ENCODE measurements around the gene C19orf85. TPM values are rescaled to one million over a fixed set of nuclear protein-coding genes. Genes with fewer than 3 reads are reported as not detected.

C19orf85 gene
- total and polyA plus RNA-seq, 11 donors = not detected

DNA sequence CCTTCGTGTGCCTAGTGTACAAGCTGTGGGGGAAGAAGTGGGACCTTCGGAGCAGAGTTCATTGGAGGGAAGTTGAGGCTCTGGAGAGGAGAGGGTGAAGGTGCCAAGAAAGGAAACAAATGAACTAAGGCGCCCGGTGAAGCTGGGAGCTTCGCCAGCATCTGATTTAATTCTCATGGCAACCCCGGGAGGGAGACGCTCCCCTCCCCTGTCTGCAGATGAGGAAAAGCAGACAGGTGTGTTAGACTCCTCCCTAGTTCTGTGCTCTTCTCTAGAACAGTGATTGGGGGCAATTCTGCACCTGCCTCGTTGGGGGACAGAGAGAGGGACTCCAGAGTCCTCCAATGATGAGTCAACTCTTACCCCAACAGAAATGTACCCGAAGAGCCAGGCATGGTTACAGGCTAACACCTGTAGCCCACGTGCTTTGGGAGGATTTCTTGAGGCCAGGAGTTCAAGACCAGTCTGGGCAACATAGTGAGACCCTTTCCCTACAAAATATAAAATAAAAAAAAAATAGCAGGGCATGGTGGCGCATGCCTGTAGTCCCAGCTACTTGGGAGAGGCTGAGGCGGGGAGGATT lies 27.9 kb upstream of the C19orf85 start:
- peak overlapping the region in 7 of 12 donors; percentile 85 to 99 (median 93) for H3K27ac ChIP-seq

DNA sequence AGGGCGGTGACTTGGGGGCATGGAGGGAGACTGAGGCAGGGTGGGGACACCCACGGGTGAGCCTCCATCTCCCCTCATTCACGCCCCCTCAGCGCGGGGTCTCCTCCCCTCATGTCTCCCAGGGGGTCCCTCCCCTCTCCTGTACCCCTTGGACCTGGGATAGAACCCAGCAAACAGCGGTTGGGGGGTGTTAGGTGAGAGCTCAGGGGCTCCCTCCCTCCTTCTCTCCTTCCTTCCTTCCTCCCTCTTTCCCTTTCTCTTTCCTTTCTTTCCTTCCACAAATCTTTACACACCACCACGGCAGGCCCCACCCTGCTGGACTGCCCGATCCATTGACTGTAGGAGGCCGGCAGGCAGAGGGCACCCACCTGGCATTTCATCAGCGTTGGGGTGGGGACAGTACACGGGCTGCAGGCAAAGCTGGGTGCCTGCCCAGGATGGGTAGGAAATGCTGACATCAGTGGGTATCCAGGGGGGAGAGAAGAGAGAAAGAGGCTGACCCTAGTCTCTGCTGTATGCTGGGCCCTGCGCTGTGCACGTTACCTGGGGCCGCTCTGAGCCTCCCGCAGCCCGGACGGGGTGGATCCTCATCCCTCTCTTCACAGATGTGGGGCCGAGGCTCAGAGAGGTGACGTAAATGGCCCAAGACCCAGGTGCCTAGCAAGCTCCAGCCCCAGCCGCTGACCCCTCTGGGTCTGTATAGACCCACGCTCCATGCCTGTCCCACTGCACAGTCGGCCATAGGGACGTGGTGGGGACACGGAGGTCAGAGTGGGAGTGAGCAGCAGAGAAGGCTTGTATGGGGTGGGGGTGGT lies 27.2 kb upstream of the C19orf85 start:
- H3K27me3 ChIP-seq = peaks cover 0 to 11% (median 0%) of the 10 kb centered on the region in 9 donors
- no peaks in the 10 kb centered on the region for H3K9me3 ChIP-seq
- TF ChIP-seq CTCF (IDR thresholded peaks at IDR 0.05) (no peak), POLR2A (IDR thresholded peaks at IDR 0.05) (no peak)
- no peak overlapping the region for H3K4me3 ChIP-seq
- ATAC-seq = no peak
- peaks cover 0 to 43% (median 26%) of the 10 kb centered on the region in 12 donors for H3K4me1 ChIP-seq
- intact Hi-C loops (cut with DNase I) = no loop called here
- peak in 2 of 5 donors; percentile 18 to 20 for DNase-seq
- H3K36me3 ChIP-seq = peaks cover 0 to 7% (median 0%) of the 10 kb centered on the region in 9 donors
- peak overlapping the region in 4 of 12 donors; percentile 19 to 99 (median 64) for H3K27ac ChIP-seq
- 75 to 80% (median 77%) methylated on average over 23 to 24 of the region's 24 CpGs for WGBS, 4 donors

More for the DNA sequence above, 27.9 kb upstream of the C19orf85 start:
- intact Hi-C loops (cut with DNase I) = no loop called here
- DNase-seq = peak in 2 of 5 donors; percentile 12 to 17
- Histone ChIP-seq H3K9me3 (no peaks in the 10 kb centered on the region), H3K36me3 (peaks cover 0 to 14% (median 0%) of the 10 kb centered on the region in 9 donors), H3K27me3 (peaks cover 0 to 11% (median 0%) of the 10 kb centered on the region in 9 donors), H3K4me3 (no peak overlapping the region), H3K4me1 (peaks cover 0 to 36% (median 21%) of the 10 kb centered on the region in 12 donors)
- TF ChIP-seq CTCF (IDR thresholded peaks at IDR 0.05) = no peak
- TF ChIP-seq POLR2A (IDR thresholded peaks at IDR 0.05) = no peak
- WGBS, 4 donors = 48 to 56% (median 52%) methylated on average over 12 of the region's 12 CpGs
- no peak for ATAC-seq

DNA sequence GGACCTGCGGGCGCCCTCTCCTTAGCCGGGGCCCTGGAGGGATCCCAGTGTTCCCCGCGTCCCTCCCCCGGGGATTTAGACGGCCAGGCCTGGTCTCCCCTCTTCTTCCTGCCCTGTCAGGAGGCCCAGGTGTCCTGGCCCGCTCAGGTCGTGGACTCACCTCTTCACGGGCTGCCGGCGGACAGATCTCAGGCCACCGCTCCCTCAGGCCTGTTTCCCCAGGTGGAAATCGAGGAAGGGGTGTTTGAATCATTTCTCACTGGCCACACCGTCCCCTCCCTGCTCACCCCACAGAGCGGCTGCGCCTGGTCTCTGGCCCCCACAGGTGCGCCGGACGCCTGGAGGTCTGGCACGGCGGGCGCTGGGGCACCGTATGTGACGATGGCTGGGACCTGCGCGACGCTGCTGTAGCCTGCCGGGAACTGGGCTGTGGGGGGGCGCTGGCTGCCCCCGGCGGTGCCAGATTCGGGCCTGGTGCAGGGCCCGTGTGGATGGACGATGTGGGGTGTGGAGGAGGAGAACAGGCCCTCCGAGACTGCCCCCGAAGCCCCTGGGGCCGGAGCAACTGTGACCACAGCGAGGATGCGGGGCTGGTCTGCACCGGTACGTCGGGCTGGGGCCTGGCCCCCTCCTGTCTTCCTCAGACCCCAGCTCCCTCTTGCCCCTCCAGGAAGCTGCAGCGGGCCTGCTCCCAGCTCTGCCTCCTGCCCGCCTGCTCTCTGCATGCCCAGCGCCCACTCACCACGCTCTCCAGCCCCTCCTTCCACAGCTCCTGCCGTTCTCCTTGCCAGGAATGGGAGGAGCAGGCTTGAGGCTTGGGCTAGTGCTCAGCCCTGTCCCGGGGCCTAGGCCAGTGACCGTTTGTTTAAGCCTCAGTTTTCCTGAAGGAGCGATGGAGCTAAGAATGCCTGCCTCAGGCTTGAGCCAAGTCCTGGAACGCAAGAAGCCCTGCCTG lies 26.2 kb upstream of the C19orf85 start:
- H3K4me1 ChIP-seq = peaks cover 0 to 53% (median 36%) of the 10 kb centered on the region in 12 donors
- H3K27me3 ChIP-seq = peaks cover 0 to 11% (median 0%) of the 10 kb centered on the region in 9 donors
- H3K9me3 ChIP-seq = no peaks in the 10 kb centered on the region
- no peak for ATAC-seq
- intact Hi-C loops (cut with DNase I) = no loop called here
- whole genome bisulfite sequencing, 4 donors = 81 to 84% (median 83%) methylated on average over 30 to 52 of the region's 52 CpGs
- no peak overlapping the region for H3K4me3 ChIP-seq
- peak in 1 of 5 donors; percentile 32 for DNase-seq
- H3K27ac ChIP-seq = peak overlapping the region in 4 of 12 donors; percentile 19 to 98 (median 26)
- TF ChIP-seq POLR2A (IDR thresholded peaks at IDR 0.05) = no peak
- no peak for TF ChIP-seq CTCF (IDR thresholded peaks at IDR 0.05)
- no peaks in the 10 kb centered on the region for H3K36me3 ChIP-seq

All from heart left ventricle (tissue), 16 donors.